B cell (primary cell): ENCODE results near the gene ITGB1BP1. TPM values are rescaled to one million over a fixed set of nuclear protein-coding genes. Genes with fewer than 3 reads are reported as not detected.

ENCODE experiments used
- ATAC-seq: fragments of 200-7000 bp; cut with Tn5 transposase; one replicate; pipeline ENCODE4 v1.10.0; 2021; ENCODE audit warnings: low read depth, mild to moderate bottlenecking, moderate number of reproducible peaks, moderate library complexity
- CTCF ChIA-PET: fragments of 350-600 bp; sonication (Branson Sonifier 250); formaldehyde crosslinking; loops from one replicate; lab custom pipeline; 2021; ENCODE audit warnings: antibody characterized with exemption, inconsistent platforms; lab: Charles Lee
- POLR2A ChIA-PET: fragments of 350-600 bp; sonication (Branson Sonifier 250); formaldehyde crosslinking; loops from one replicate; lab custom pipeline; 2021; ENCODE audit warnings: antibody characterized with exemption; lab: Charles Lee
- DNase-seq: peaks from one replicate; pipeline ENCODE4 v3.0.0; 2013
- H2AFZ ChIP-seq: 2 replicates; pipeline ENCODE4 v1.6.1; 2012; ENCODE audit warnings: mild to moderate bottlenecking, low read depth, low read length; ENCODE audit not compliant: insufficient read depth, poor library complexity, severe bottlenecking
- H3K27ac ChIP-seq, 2 donors: 1 replicate in 1 of 2; 2 replicates in 1 of 2; pipeline ENCODE4 v1.5.1; 2012 to 2013; ENCODE audit warnings: low read length in 2 of 2, mild to moderate bottlenecking in 2 of 2, moderate library complexity in 1 of 2
- H3K27me3 ChIP-seq, 4 experiments: fragments of 200-600 bp in 1 of 4; sonication (generic) in 1 of 4; replicated peaks in 1 of 4; 1 replicate in 2 of 4; 2 replicates in 2 of 4; pipeline versions ENCODE4 v1.6.1 to v1.7.0; 2013 to 2016; ENCODE audit warnings: low read length in 3 of 4, mild to moderate bottlenecking in 2 of 4, mixed read lengths in 1 of 4, moderate library complexity in 1 of 4; ENCODE audit not compliant: insufficient read depth in 4 of 4, control insufficient read depth in 3 of 4; ENCODE audit errors: control extremely low read depth in 1 of 4
- H3K36me3 ChIP-seq, 2 experiments: replicated peaks in 1 of 2; 1 replicate in 1 of 2; 2 replicates in 1 of 2; pipeline versions ENCODE4 v1.6.1 to v1.7.1; 2013; ENCODE audit warnings: low read length in 1 of 2; ENCODE audit not compliant: insufficient read depth in 2 of 2, control insufficient read depth in 1 of 2; ENCODE audit errors: control extremely low read depth in 1 of 2, extremely low read depth in 1 of 2
- H3K4me1 ChIP-seq, 2 donors: fragments of 200-600 bp in 1 of 2; sonication (generic) in 1 of 2; 1 replicate in 1 of 2; 2 replicates in 1 of 2; pipeline versions ENCODE4 v1.5.1 to v1.6.1; 2013 to 2017; ENCODE audit warnings: low read length in 2 of 2; ENCODE audit not compliant: control insufficient read depth in 2 of 2, insufficient read depth in 2 of 2
- H3K4me2 ChIP-seq: replicated peaks from 2 replicates; pipeline ENCODE3; 2012; ENCODE audit warnings: mild to moderate bottlenecking, low read depth, low read length; ENCODE audit not compliant: poor library complexity, severe bottlenecking
- H3K4me3 ChIP-seq, 5 experiments: fragments of 200-600 bp in 1 of 5; sonication (generic) in 1 of 5; 1 replicate in 3 of 5; 2 replicates in 2 of 5; pipeline versions ENCODE4 v1.5.1 to v1.7.0; 2011 to 2016; ENCODE audit warnings: low read length in 4 of 5, mild to moderate bottlenecking in 4 of 5, low read depth in 2 of 5, control low read depth in 1 of 5, moderate library complexity in 1 of 5; ENCODE audit not compliant: insufficient read depth in 1 of 5; ENCODE audit errors: control extremely low read depth in 1 of 5, extremely low read depth in 1 of 5
- H3K79me2 ChIP-seq: fragments of 200-600 bp; sonication (generic); one replicate; pipeline ENCODE4 v1.6.0; 2016; ENCODE audit warnings: low read length; ENCODE audit not compliant: control insufficient read depth, insufficient read depth
- H3K9ac ChIP-seq: fragments of 200-600 bp; sonication (generic); 2 replicates; pipeline ENCODE4 v1.6.1; 2017; ENCODE audit warnings: mild to moderate bottlenecking, low read length, moderate library complexity
- H3K9me3 ChIP-seq, 3 donors: one replicate each; pipeline versions ENCODE4 v1.6.1 to v1.7.1; 2013; ENCODE audit warnings: low read length in 2 of 3; ENCODE audit not compliant: control insufficient read depth in 2 of 3, insufficient read depth in 1 of 3; ENCODE audit errors: control extremely low read depth in 1 of 3
- H4K20me1 ChIP-seq: 2 replicates; pipeline ENCODE4 v1.6.0; 2012; ENCODE audit warnings: mild to moderate bottlenecking, low read length; ENCODE audit not compliant: insufficient read depth, control insufficient read depth, poor library complexity, severe bottlenecking
- H3K27ac Mint-ChIP-seq: one replicate; pipeline ENCODE4 v1.8.0; 2021; ENCODE audit warnings: mixed read lengths
- H3K27me3 Mint-ChIP-seq: one replicate; pipeline ENCODE4 v1.8.0; 2021; ENCODE audit warnings: mixed read lengths
- H3K4me1 Mint-ChIP-seq: one replicate; pipeline ENCODE4 v1.8.0; 2021; ENCODE audit warnings: mixed read lengths
- H3K4me3 Mint-ChIP-seq: one replicate; pipeline ENCODE4 v1.8.0; 2021; ENCODE audit warnings: mixed read lengths
- H3K9me3 Mint-ChIP-seq: one replicate; pipeline ENCODE4 v1.8.0; 2022; ENCODE audit warnings: mixed read lengths; ENCODE audit not compliant: insufficient read depth
- CTCF ChIP-seq: fragments of 200-600 bp; IDR thresholded peaks from one replicate; pipeline ENCODE4 v1.8.0; 2022; ENCODE audit warnings: antibody characterized with exemption, mild to moderate bottlenecking
- EZH2 ChIP-seq: IDR thresholded peaks from 2 replicates; pipeline ENCODE4 v1.6.1; 2012; ENCODE audit warnings: borderline replicate concordance, low read depth, mild to moderate bottlenecking, moderate library complexity, low read length; ENCODE audit not compliant: insufficient read depth, poor library complexity, severe bottlenecking
- WGBS: methylation state at CpG from one replicate; pipeline ENCODE4 v1.1.5; 2013; ENCODE audit warnings: missing lambda C conversion rate; ENCODE audit not compliant: insufficient coverage; 5-methylcytosine and 5-hydroxymethylcytosine counted together
- intact Hi-C: fragments of 100-400 bp; cut with micrococcal nuclease; formaldehyde crosslinking; loops from one replicate; pipeline ENCODE4 v1.10.0; 2022
- polyA plus RNA-seq: library from polyadenylated mRNA; depleted of rRNA; stranded (reverse); fragments of >200 nt; gene quantifications from 2 replicates; pipeline ENCODE4 v1.2.3, GENCODE V29; 2012
- total RNA-seq, 2 donors: library from RNA; stranded (reverse); fragments of 120-200 nt in 1 of 2; gene quantifications; 1 replicate in 1 of 2; 2 replicates in 1 of 2; pipeline versions ENCODE4 v1.2.3 to v1.2.4, GENCODE V29; 2013 to 2022

Gene ITGB1BP1
- total and polyA plus RNA-seq, 2 donors (not counting 1 experiment from before 2014, with no cell fraction given) = 25.7 to 47.1 TPM

GRCh38 chr2:9390991-9391390, 32.3 kb downstream of the ITGB1BP1 start:
- ChIA-PET CTCF (no interaction called here), POLR2A (no interaction called here)

More at GRCh38 chr2:9390991-9391390, 32.3 kb downstream of the ITGB1BP1 start:
- Mint-ChIP-seq H3K9me3 (no peaks in the 10 kb centered on the region), H3K4me3 (no peak overlapping the region), H3K27ac (no peak overlapping the region), H3K27me3 (no peaks in the 10 kb centered on the region), H3K4me1 (no peaks in the 10 kb centered on the region)
- H3K27me3 ChIP-seq = no peaks in the 10 kb centered on the region
- intact Hi-C loops = no loop called here
- TF ChIP-seq CTCF = no peak
- TF ChIP-seq EZH2 = no peak
- H3K36me3 ChIP-seq = no peaks in the 10 kb centered on the region
- ATAC-seq = no peak
- no peaks in the 10 kb centered on the region for H4K20me1 ChIP-seq
- DNase-seq = no peak
- no peak overlapping the region for H2AFZ ChIP-seq
- H3K9ac ChIP-seq = no peak overlapping the region
- H3K79me2 ChIP-seq = no peaks in the 10 kb centered on the region
- H3K4me2 ChIP-seq = no peak overlapping the region
- no peak overlapping the region for H3K27ac ChIP-seq
- H3K9me3 ChIP-seq = no peaks in the 10 kb centered on the region
- no peak overlapping the region for H3K4me3 ChIP-seq
- no peaks in the 10 kb centered on the region for H3K4me1 ChIP-seq
- 97% methylated on average over 19 of the region's 19 CpGs for WGBS
